HG03571 (cell line): ENCODE results near the gene RBM4B.
"Not testable (repeated sequence)": the region's sequence is repeated elsewhere in the genome, so short reads cannot be mapped to it uniquely, and the experiment has no call there.

ENCODE experiments used
- ATAC-seq: cut with Tn5 transposase; IDR thresholded peaks from one replicate; pipeline ENCODE4 v1.9.1; 2021; ENCODE audit not compliant: unreplicated experiment

The RBM4B gene

GRCh38 chr11:66643745-66644437, 33.8 kb downstream of the RBM4B start:
- ATAC-seq = no peak

GRCh38 chr11:66641834-66642233, 35.9 kb downstream of the RBM4B start:
- ATAC-seq = no peak

GRCh38 chr11:66639814-66640340, 37.8 kb downstream of the RBM4B start:
- not testable (repeated sequence) for ATAC-seq

DNA sequence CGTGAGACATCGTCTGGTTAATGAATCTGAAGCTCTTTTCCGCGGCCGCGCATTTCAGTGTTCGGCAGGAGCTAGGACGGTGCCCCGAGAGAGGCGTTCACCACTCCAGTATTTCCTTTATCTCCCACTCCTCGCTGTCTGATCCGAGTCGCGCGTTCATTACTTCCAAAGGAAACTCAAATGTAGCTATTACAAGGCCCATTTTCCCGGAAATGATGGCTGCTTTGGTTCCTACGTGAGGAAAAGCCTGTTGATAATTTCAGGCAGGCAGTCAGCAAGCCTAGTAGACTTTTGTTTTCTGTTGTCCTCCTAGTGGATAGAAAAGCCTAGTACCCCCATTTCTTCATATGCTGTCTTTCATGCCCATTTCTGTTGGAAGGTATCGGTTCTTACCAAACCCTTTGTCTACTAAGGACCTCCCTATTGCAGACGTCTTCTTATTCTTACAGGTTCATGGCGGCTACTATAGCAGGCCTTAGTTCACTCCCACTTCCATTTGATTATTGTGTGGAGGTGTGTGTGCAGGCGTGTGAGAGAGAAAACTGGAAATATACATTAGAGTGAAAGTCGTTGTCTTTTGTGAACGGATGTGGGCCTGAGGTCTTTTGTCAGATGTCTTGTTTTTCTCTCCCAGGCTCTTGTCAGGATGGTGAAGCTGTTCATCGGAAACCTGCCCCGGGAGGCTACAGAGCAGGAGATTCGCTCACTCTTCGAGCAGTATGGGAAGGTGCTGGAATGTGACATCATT, 38.4 kb downstream of the RBM4B start:
- no peak for ATAC-seq

- ATAC-seq = peak; percentile 84
Observed at GRCh38 chr11:66638177-66639065, 39.3 kb downstream of the RBM4B start, which contains the start of gene RBM4. Gene RBM4 (plus strand): TSS chr11:66638703. CDS start chr11:66639712, 1,009 bp downstream.

GRCh38 chr11:66637557-66638176, 40.0 kb downstream of the RBM4B start:
- ATAC-seq = no peak

DNA sequence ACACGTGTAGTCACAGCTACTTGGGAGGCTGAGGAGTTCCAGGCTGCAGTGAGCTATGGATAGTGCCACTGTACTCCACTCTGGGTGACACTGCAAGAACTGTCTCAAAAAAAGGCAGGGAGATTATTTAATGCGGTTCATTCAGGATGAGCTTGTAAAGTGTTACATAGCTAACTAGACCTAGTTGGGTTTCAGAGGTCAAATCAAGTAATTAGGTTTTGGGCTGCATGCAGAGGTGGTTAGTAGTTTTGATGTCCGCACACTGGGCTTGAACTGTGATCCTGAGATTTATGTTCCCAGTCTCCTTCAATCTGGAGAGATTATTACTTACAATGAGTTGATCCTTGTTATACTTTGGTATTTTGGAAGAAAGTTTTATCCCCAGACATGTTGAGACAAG, 41.3 kb downstream of the RBM4B start:
- ATAC-seq = no peak

- ATAC-seq = no peak
Observed at GRCh38 chr11:66632952-66633351, 44.7 kb downstream of the RBM4B start.

DNA sequence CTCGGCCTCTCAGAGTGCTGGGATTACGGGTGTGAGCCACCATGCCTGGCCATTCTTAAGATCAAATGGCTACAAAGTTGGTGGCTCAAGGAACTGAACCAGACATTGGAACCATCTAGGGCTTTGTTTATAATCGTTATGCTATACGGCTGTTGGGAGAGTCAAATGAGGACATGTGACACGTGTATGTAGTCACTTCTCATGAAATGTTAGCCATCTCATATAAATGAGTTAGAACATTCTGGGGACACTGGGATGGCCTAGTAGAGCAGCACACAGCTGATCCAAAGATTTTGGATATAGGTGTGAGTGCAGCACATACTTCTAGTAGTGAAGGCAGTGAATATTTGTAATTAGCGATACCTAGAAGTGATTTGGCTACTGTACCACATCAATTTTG, 45.8 kb downstream of the RBM4B start:
- ATAC-seq = no peak

DNA sequence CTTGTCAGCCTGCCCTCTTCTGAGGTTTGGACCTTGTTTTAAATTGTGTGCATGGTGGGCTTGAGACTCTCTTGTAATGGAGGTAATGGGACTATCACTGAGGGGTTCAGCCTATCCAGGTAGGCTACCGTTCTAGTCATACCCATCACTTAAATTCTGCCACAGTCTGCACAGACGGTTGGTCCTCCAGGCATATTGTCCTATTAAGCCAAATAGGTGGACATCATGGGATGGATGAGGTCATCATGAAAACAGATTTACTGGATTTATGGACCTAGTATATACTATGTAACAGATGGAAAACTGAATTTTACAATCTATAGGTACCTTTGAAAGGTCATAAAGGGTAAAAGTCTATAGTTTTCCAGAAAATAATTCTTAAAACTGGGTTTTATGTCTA, 48.3 kb downstream of the RBM4B start:
- ATAC-seq = no peak

GRCh38 chr11:66628061-66628603, 49.6 kb downstream of the RBM4B start:
- no peak for ATAC-seq

- no peak for ATAC-seq
Observed at GRCh38 chr11:66626926-66627325, 50.8 kb downstream of the RBM4B start.

DNA sequence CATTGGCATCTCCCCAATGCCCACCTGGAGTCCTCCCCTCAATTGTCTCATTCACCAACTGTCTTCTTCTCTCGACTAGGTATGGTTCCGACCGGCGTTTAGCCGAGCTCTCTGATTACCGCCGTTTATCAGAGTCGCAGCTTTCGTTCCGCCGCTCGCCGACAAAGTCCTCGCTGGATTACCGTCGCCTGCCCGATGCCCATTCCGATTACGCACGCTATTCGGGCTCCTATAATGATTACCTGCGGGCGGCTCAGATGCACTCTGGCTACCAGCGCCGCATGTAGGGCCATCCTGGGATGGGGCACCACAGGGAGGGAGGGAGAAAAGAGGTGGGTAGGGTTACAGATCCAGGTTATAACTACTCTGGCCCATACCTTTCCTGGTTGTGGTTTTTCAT, 51.3 kb downstream of the RBM4B start:
- no peak for ATAC-seq

- no peak for ATAC-seq
Observed at GRCh38 chr11:66625752-66626149, 51.9 kb downstream of the RBM4B start.

DNA sequence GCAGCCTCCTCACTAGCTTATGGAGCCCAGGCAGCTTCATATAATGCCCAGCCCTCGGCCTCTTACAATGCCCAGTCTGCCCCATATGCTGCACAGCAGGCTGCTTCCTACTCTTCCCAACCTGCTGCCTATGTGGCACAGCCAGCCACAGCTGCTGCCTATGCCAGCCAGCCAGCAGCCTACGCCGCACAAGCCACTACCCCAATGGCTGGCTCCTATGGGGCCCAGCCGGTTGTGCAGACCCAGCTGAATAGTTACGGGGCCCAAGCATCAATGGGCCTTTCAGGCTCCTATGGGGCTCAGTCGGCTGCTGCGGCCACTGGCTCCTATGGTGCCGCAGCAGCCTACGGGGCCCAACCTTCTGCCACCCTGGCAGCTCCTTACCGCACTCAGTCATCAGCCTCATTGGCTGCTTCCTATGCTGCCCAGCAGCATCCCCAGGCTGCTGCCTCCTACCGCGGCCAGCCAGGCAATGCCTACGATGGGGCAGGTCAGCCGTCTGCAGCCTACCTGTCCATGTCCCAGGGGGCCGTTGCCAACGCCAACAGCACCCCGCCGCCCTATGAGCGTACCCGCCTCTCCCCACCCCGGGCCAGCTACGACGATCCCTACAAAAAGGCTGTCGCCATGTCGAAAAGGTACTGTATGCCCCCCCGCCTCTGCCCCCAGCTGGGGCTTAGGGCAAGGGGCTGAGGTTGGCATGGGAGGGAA, 52.5 kb downstream of the RBM4B start:
- no peak for ATAC-seq

- ATAC-seq = no peak
Observed at GRCh38 chr11:66624450-66624849, 53.2 kb downstream of the RBM4B start.

GRCh38 chr11:66619080-66619554, 58.6 kb downstream of the RBM4B start:
- ATAC-seq = no peak

GRCh38 chr11:66617155-66617834, 60.4 kb downstream of the RBM4B start:
- ATAC-seq = peak; percentile 15
